HG03342 (cell line): ENCODE measurements around the gene ABCB8.

ENCODE experiments used
- ATAC-seq: cut with Tn5 transposase; IDR thresholded peaks from one replicate; pipeline ENCODE4 v1.9.1; 2021; ENCODE audit warnings: mild to moderate bottlenecking, moderate library complexity; ENCODE audit not compliant: unreplicated experiment

ABCB8 gene

GRCh38 chr7:151069841-151070573 lies 41.8 kb downstream of the ABCB8 start:
- ATAC-seq, result no peak

GRCh38 chr7:151070574-151070960 lies 42.3 kb downstream of the ABCB8 start:
- ATAC-seq, result no peak

- ATAC-seq, result no peak
Measured at GRCh38 chr7:151071032-151071866, 43.0 kb downstream of the ABCB8 start.

- no peak for ATAC-seq
Measured at GRCh38 chr7:151073990-151074389, 45.7 kb downstream of the ABCB8 start.

GRCh38 chr7:151074817-151075661 lies 46.8 kb downstream of the ABCB8 start:
- no peak for ATAC-seq

GRCh38 chr7:151075662-151075971 lies 47.4 kb downstream of the ABCB8 start:
- ATAC-seq, result no peak

- no peak for ATAC-seq
Measured at GRCh38 chr7:151075978-151076426, 47.8 kb downstream of the ABCB8 start.

GRCh38 chr7:151076863-151077704 lies 48.8 kb downstream of the ABCB8 start:
- ATAC-seq, result no peak

GRCh38 chr7:151077705-151078232 lies 49.5 kb downstream of the ABCB8 start:
- ATAC-seq, result no peak

- no peak for ATAC-seq
Measured at GRCh38 chr7:151078233-151079040, 50.2 kb downstream of the ABCB8 start.

GRCh38 chr7:151079199-151079910 lies 51.1 kb downstream of the ABCB8 start:
- no peak for ATAC-seq

GRCh38 chr7:151080067-151080521 lies 51.8 kb downstream of the ABCB8 start:
- peak; percentile 1 for ATAC-seq

- peak; percentile 78 for ATAC-seq
Measured at GRCh38 chr7:151080522-151081169, 52.4 kb downstream of the ABCB8 start, which contains the start of gene FASTK. Gene FASTK, minus strand, starts transcription at chr7:151080809. Its CDS starts 43 bp downstream, at chr7:151080766.

GRCh38 chr7:151081170-151082101 lies 53.2 kb downstream of the ABCB8 start:
- no peak for ATAC-seq

GRCh38 chr7:151082141-151083070 lies 54.2 kb downstream of the ABCB8 start:
- no peak for ATAC-seq
